ENCODE data around the gene CEP41.

The CEP41 gene

DNA sequence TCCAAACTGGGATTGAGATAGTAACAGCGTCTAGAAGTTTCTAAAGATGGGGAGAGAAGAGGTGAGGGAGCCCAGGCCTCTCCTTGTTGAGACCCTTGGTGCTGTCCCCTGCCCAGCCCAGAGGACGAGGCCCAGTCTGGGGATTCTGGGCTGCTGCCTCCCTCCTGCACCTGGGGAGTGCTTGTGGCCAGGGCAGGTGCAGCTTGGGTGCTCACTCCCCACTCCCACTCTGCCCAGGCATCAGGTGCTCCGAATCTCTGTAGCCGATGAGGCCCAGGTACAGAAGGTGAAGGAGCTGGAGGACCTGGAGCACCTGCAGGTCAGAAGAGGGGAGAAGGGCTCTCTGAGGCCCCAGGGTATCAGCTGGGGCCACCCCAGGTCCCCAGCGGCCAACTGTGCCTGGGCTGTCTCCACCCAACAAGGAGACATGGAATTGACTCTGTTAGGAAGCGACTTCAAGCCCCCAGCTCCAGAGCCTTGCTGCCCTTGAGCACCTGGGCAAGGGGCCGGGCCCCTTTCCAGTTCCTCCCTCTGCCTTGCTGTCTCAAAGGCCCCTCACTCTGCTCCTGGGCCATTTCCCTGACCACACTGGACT is 59.9 kb downstream of the CEP41 start:
- Histone ChIP-seq H3K18ac (ENCODE audit: low read length) (peak overlapping the region; percentile 68), H3K14ac (ENCODE audit: low read length) (no peak overlapping the region), H3K23ac (ENCODE audit: low read depth, low read length, poor library complexity) (no peak overlapping the region), H2AFZ (ENCODE audit: low read length) (peak overlapping the region; percentile 84), H4K8ac (ENCODE audit: low read depth, low read length) (no peak overlapping the region), H3K9me3 (replicated peaks in 1 of 2; ENCODE audit: control insufficient read depth in 2 of 2, insufficient read depth in 1 of 2, low read depth in 1 of 2, low read length in 2 of 2) (peaks cover 3 to 10% of the 10 kb centered on the region in 2 donors), H2BK15ac (ENCODE audit: low read length) (peak overlapping the region; percentile 37), H3K9ac (ENCODE audit: low read depth, low read length, poor library complexity) (no peak overlapping the region), H3K36me3 (replicated peaks in 1 of 2; ENCODE audit: control insufficient read depth in 2 of 2, insufficient read depth in 2 of 2, low read length in 2 of 2) (no peaks in the 10 kb centered on the region), H3K4me3 (ENCODE audit: low read length in 2 of 2) (no peak overlapping the region), H4K91ac (ENCODE audit: low read depth, low read length, poor library complexity) (no peak overlapping the region), H3K4me1 (ENCODE audit: control insufficient read depth in 2 of 2, insufficient read depth in 1 of 2, low read depth in 1 of 2, low read length in 2 of 2) (peaks cover 13 to 15% of the 10 kb centered on the region in 2 donors), H2BK5ac (ENCODE audit: low read length) (peak overlapping the region; percentile 30), H2BK120ac (ENCODE audit: low read depth, low read length) (peak overlapping the region; percentile 84), H2AK5ac (ENCODE audit: low read depth, low read length) (peak overlapping the region; percentile 71), H3K27ac (replicated peaks; ENCODE audit: low read length) (no peak overlapping the region), H3K79me1 (ENCODE audit: low read depth, low read length) (no peaks in the 10 kb centered on the region), H3K4me2 (ENCODE audit: insufficient read depth, low read length, poor library complexity, severe bottlenecking) (no peak overlapping the region), H3K4ac (ENCODE audit: low read length) (peak overlapping the region; percentile 30), H2BK12ac (ENCODE audit: low read length) (no peak overlapping the region), H3K27me3 (ENCODE audit: control insufficient read depth in 3 of 3, insufficient read depth in 3 of 3, low read depth in 1 of 3, low read length in 3 of 3) (no peaks in the 10 kb centered on the region)
- no CpG with 5 or more reads among the region's 7 CpGs for WGBS, 2 donors (ENCODE audit: extremely low coverage in 2 of 2, insufficient read length in 2 of 2, insufficient replicate concordance in 1 of 2)
- no peak for DNase-seq (ENCODE audit: low spot score)

DNA sequence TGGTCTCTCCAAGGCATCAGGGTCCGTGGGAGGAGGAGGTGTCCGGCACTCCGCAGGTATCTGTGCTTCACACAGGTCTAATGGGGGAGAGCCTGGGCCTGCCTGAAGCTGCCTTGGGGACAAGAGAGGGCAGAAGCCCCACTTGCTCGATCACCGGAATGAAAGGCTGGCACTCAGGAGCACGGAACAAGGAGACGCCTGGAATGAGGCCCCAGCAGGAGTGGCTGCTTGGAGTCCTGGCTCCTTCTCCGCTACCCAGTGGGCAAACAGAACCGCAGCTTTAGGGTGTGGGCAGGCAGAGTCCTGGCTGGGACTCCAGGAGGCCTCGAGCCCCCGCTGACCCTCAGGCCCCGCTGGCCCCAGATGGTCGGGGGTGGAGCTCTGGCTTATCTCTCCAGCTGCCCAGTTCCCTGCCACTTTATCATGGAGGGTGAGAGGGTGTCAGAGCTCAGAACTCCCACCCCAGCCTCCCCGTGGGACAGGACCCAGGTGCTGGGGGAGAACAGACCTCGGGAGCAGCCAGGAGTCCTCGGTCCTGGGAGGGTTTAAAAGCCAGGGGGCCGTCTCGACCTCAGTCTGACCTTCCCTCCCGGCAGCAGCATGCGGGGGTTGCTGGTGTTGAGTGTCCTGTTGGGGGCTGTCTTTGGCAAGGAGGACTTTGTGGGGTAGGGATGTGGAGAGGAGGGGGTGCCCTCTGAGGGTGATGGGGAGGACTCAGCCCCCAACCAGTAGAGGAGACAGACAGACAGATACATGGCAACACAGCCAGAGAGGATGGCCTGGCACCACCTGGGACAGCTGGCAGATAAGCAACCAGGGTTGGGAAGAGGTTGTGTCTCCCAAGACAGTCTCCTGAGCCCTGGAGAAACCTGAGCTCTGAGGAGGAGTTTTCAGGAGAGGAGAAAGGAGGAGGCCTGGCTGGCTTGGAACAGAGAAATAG is 60.6 kb downstream of the CEP41 start, which contains the start of gene CPA1:
Gene CPA1 (plus strand): TSS at position 574 of the 940 bp plus-strand sequence. CDS start 27 bp downstream, at position 601.
- DNase-seq (ENCODE audit: low spot score) = no peak
- Histone ChIP-seq H3K23ac (ENCODE audit: low read depth, low read length, poor library complexity) (no peak within 1 kb of the TSS), H2AK5ac (ENCODE audit: low read depth, low read length) (peak within 1 kb of the TSS; percentile 94), H3K27ac (replicated peaks; ENCODE audit: low read length) (no peak within 1 kb of the TSS), H3K4me2 (ENCODE audit: insufficient read depth, low read length, poor library complexity, severe bottlenecking) (no peak within 1 kb of the TSS), H3K14ac (ENCODE audit: low read length) (peak within 1 kb of the TSS; percentile 13), H3K36me3 (replicated peaks in 1 of 2; ENCODE audit: control insufficient read depth in 2 of 2, insufficient read depth in 2 of 2, low read length in 2 of 2) (no peaks in the 10 kb centered on the region), H2BK120ac (ENCODE audit: low read depth, low read length) (peak within 1 kb of the TSS; percentile 84), H3K4me3 (ENCODE audit: low read length in 2 of 2) (peak within 1 kb of the TSS in 1 of 2 donors; percentile 38), H2AFZ (ENCODE audit: low read length) (peak within 1 kb of the TSS; percentile 84), H3K18ac (ENCODE audit: low read length) (peak within 1 kb of the TSS; percentile 82), H4K8ac (ENCODE audit: low read depth, low read length) (no peak within 1 kb of the TSS), H3K27me3 (ENCODE audit: control insufficient read depth in 3 of 3, insufficient read depth in 3 of 3, low read depth in 1 of 3, low read length in 3 of 3) (no peaks in the 10 kb centered on the region), H3K4me1 (ENCODE audit: control insufficient read depth in 2 of 2, insufficient read depth in 1 of 2, low read depth in 1 of 2, low read length in 2 of 2) (peaks cover 13 to 15% of the 10 kb centered on the region in 2 donors), H2BK12ac (ENCODE audit: low read length) (no peak within 1 kb of the TSS), H3K9me3 (replicated peaks in 1 of 2; ENCODE audit: control insufficient read depth in 2 of 2, insufficient read depth in 1 of 2, low read depth in 1 of 2, low read length in 2 of 2) (peaks cover 5 to 14% of the 10 kb centered on the region in 2 donors), H3K4ac (ENCODE audit: low read length) (peak within 1 kb of the TSS; percentile 45), H4K91ac (ENCODE audit: low read depth, low read length, poor library complexity) (peak within 1 kb of the TSS; percentile 93), H3K79me1 (ENCODE audit: low read depth, low read length) (no peaks in the 10 kb centered on the region), H3K9ac (ENCODE audit: low read depth, low read length, poor library complexity) (no peak within 1 kb of the TSS), H2BK15ac (ENCODE audit: low read length) (peak within 1 kb of the TSS; percentile 37), H2BK5ac (ENCODE audit: low read length) (peak within 1 kb of the TSS; percentile 30)
- no CpG with 5 or more reads among the region's 20 CpGs for WGBS, 2 donors (ENCODE audit: extremely low coverage in 2 of 2, insufficient read length in 2 of 2, insufficient replicate concordance in 1 of 2)

DNA sequence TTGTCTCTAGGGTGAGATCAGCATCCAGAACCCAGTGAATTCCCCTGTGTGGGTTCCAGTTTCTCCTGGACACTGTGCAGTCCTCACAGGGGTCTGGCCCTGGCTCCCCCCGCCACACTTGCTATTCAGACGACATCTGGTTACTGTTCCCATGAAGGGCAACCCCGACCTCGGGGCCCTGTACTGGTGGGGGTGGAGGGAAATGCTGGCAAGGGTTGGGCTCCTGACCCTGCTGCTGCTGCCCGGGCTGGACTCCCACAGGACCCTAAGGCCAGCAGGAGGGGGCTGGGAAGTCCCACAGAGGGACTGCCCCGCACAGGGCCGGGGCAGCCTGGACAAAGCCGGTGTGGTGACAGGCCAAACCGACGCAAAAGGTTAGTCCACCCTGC is 61.3 kb downstream of the CEP41 start:
- Histone ChIP-seq H3K36me3 (replicated peaks in 1 of 2; ENCODE audit: control insufficient read depth in 2 of 2, insufficient read depth in 2 of 2, low read length in 2 of 2) (no peaks in the 10 kb centered on the region), H2AK5ac (ENCODE audit: low read depth, low read length) (peak overlapping the region; percentile 94), H2BK5ac (ENCODE audit: low read length) (peak overlapping the region; percentile 30), H3K4ac (ENCODE audit: low read length) (peak overlapping the region; percentile 45), H3K4me3 (ENCODE audit: low read length in 2 of 2) (no peak overlapping the region), H4K8ac (ENCODE audit: low read depth, low read length) (no peak overlapping the region), H3K9ac (ENCODE audit: low read depth, low read length, poor library complexity) (no peak overlapping the region), H2AFZ (ENCODE audit: low read length) (peak overlapping the region; percentile 84), H3K27me3 (ENCODE audit: control insufficient read depth in 3 of 3, insufficient read depth in 3 of 3, low read depth in 1 of 3, low read length in 3 of 3) (no peaks in the 10 kb centered on the region), H3K23ac (ENCODE audit: low read depth, low read length, poor library complexity) (no peak overlapping the region), H3K4me2 (ENCODE audit: insufficient read depth, low read length, poor library complexity, severe bottlenecking) (no peak overlapping the region), H3K18ac (ENCODE audit: low read length) (peak overlapping the region; percentile 82), H2BK15ac (ENCODE audit: low read length) (peak overlapping the region; percentile 37), H4K91ac (ENCODE audit: low read depth, low read length, poor library complexity) (no peak overlapping the region), H3K27ac (replicated peaks; ENCODE audit: low read length) (no peak overlapping the region), H3K79me1 (ENCODE audit: low read depth, low read length) (no peaks in the 10 kb centered on the region), H2BK120ac (ENCODE audit: low read depth, low read length) (peak overlapping the region; percentile 12), H3K9me3 (replicated peaks in 1 of 2; ENCODE audit: control insufficient read depth in 2 of 2, insufficient read depth in 1 of 2, low read depth in 1 of 2, low read length in 2 of 2) (peaks cover 5 to 13% of the 10 kb centered on the region in 2 donors), H3K4me1 (ENCODE audit: control insufficient read depth in 2 of 2, insufficient read depth in 1 of 2, low read depth in 1 of 2, low read length in 2 of 2) (peaks cover 13 to 15% of the 10 kb centered on the region in 2 donors), H2BK12ac (ENCODE audit: low read length) (no peak overlapping the region), H3K14ac (ENCODE audit: low read length) (no peak overlapping the region)
- no CpG with 5 or more reads among the region's 10 CpGs for WGBS, 2 donors (ENCODE audit: extremely low coverage in 2 of 2, insufficient read length in 2 of 2, insufficient replicate concordance in 1 of 2)
- no peak for DNase-seq (ENCODE audit: low spot score)

DNA sequence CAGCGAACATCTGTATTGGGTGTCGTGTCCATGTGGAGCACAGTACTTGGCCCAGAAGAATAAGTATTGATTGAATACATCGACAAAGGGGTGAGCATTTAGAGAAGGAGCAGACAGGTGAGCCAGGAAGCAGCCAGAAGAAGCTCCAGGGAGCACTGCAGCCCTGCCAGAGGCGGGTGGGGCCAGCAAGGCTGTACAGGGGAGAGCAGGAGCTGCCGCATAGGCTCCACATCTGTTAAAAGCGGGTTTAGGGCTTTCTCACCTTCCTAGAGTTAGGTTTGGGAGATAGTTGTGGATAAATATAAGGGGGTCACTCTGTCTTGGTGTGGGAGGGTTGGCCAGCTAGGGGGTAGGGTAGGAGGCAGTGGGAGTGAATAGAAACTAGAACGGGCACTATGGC is 61.8 kb downstream of the CEP41 start:
- H3K27ac ChIP-seq (replicated peaks; ENCODE audit: low read length) = no peak overlapping the region
- H3K27me3 ChIP-seq (ENCODE audit: control insufficient read depth in 3 of 3, insufficient read depth in 3 of 3, low read depth in 1 of 3, low read length in 3 of 3) = no peaks in the 10 kb centered on the region
- H3K4me2 ChIP-seq (ENCODE audit: insufficient read depth, low read length, poor library complexity, severe bottlenecking) = no peak overlapping the region
- H3K4me1 ChIP-seq (ENCODE audit: control insufficient read depth in 2 of 2, insufficient read depth in 1 of 2, low read depth in 1 of 2, low read length in 2 of 2) = peaks cover 13 to 15% of the 10 kb centered on the region in 2 donors
- H2AK5ac ChIP-seq (ENCODE audit: low read depth, low read length) = peak overlapping the region; percentile 94
- no peak overlapping the region for H3K4me3 ChIP-seq (ENCODE audit: low read length in 2 of 2)
- H2AFZ ChIP-seq (ENCODE audit: low read length) = no peak overlapping the region
- peak overlapping the region; percentile 82 for H3K18ac ChIP-seq (ENCODE audit: low read length)
- H2BK120ac ChIP-seq (ENCODE audit: low read depth, low read length) = no peak overlapping the region
- H3K14ac ChIP-seq (ENCODE audit: low read length) = no peak overlapping the region
- WGBS, 2 donors (ENCODE audit: extremely low coverage in 2 of 2, insufficient read length in 2 of 2, insufficient replicate concordance in 1 of 2) = no CpG with 5 or more reads among the region's 7 CpGs
- H2BK5ac ChIP-seq (ENCODE audit: low read length) = peak overlapping the region; percentile 30
- peak overlapping the region; percentile 37 for H2BK15ac ChIP-seq (ENCODE audit: low read length)
- no peak overlapping the region for H2BK12ac ChIP-seq (ENCODE audit: low read length)
- H4K8ac ChIP-seq (ENCODE audit: low read depth, low read length) = no peak overlapping the region
- no peaks in the 10 kb centered on the region for H3K36me3 ChIP-seq (replicated peaks in 1 of 2; ENCODE audit: control insufficient read depth in 2 of 2, insufficient read depth in 2 of 2, low read length in 2 of 2)
- H3K9me3 ChIP-seq (replicated peaks in 1 of 2; ENCODE audit: control insufficient read depth in 2 of 2, insufficient read depth in 1 of 2, low read depth in 1 of 2, low read length in 2 of 2) = peaks cover 5 to 13% of the 10 kb centered on the region in 2 donors
- H4K91ac ChIP-seq (ENCODE audit: low read depth, low read length, poor library complexity) = no peak overlapping the region
- no peak for DNase-seq (ENCODE audit: low spot score)
- no peak overlapping the region for H3K23ac ChIP-seq (ENCODE audit: low read depth, low read length, poor library complexity)
- no peaks in the 10 kb centered on the region for H3K79me1 ChIP-seq (ENCODE audit: low read depth, low read length)
- no peak overlapping the region for H3K4ac ChIP-seq (ENCODE audit: low read length)
- no peak overlapping the region for H3K9ac ChIP-seq (ENCODE audit: low read depth, low read length, poor library complexity)
